ENCODE measurements around the gene GABRD. TPM values are rescaled to one million over a fixed set of nuclear protein-coding genes. Genes with fewer than 3 reads are reported as not detected.

GABRD gene
- total RNA-seq, 1 donor from 2014 or later, result not detected

GRCh38 chr1:2079396-2080085, 60.4 kb downstream of the GABRD start:
- no peak overlapping the region for H2AFZ ChIP-seq (ENCODE audit: low read depth, low read length)
- no peak for TF ChIP-seq EZH2 (IDR thresholded peaks at IDR 0.05; ENCODE audit: insufficient read depth, low read length)
- TF ChIP-seq, protein P1, sequence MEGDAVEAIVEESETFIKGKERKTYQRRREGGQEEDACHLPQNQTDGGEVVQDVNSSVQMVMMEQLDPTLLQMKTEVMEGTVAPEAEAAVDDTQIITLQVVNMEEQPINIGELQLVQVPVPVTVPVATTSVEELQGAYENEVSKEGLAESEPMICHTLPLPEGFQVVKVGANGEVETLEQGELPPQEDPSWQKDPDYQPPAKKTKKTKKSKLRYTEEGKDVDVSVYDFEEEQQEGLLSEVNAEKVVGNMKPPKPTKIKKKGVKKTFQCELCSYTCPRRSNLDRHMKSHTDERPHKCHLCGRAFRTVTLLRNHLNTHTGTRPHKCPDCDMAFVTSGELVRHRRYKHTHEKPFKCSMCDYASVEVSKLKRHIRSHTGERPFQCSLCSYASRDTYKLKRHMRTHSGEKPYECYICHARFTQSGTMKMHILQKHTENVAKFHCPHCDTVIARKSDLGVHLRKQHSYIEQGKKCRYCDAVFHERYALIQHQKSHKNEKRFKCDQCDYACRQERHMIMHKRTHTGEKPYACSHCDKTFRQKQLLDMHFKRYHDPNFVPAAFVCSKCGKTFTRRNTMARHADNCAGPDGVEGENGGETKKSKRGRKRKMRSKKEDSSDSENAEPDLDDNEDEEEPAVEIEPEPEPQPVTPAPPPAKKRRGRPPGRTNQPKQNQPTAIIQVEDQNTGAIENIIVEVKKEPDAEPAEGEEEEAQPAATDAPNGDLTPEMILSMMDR (IDR thresholded peaks at IDR 0.05; ENCODE audit: insufficient read depth, low read depth, low read length), result no peak
- H3K4me3 ChIP-seq (ENCODE audit: insufficient read depth, low read depth, low read length), result no peak overlapping the region
- H3K27me3 ChIP-seq (ENCODE audit: insufficient read depth, low read length), result peaks cover under 1% of the 10 kb centered on the region
- H4K20me1 ChIP-seq (ENCODE audit: insufficient read depth, low read length), result no peaks in the 10 kb centered on the region
- H3K9ac ChIP-seq (ENCODE audit: low read length), result no peak overlapping the region
- Mint-ChIP-seq H3K27ac (ENCODE audit: unreplicated experiment) (no peak overlapping the region), H3K27me3 (ENCODE audit: low read depth, unreplicated experiment) (no peaks in the 10 kb centered on the region), H3K9me3 (ENCODE audit: unreplicated experiment) (peaks cover 13% of the 10 kb centered on the region), H3K4me3 (ENCODE audit: unreplicated experiment) (no peak overlapping the region), H3K4me1 (ENCODE audit: low read depth, unreplicated experiment) (no peaks in the 10 kb centered on the region), H3K36me3 (ENCODE audit: low read depth, unreplicated experiment) (peaks cover 46% of the 10 kb centered on the region)
- FAIRE-seq (no peak), DNase-seq (ENCODE audit: low read depth) (no peak)
- H3K27ac ChIP-seq (ENCODE audit: low read depth, low read length), result no peak overlapping the region
- no peaks in the 10 kb centered on the region for H3K36me3 ChIP-seq (ENCODE audit: insufficient read depth, low read length)
- no peaks in the 10 kb centered on the region for H3K4me1 ChIP-seq (ENCODE audit: insufficient read depth, low read length)
- H3K79me2 ChIP-seq (ENCODE audit: insufficient read depth, low read length), result no peaks in the 10 kb centered on the region
- no peak overlapping the region for H3K4me2 ChIP-seq (ENCODE audit: low read length)
- H3K9me3 ChIP-seq (ENCODE audit: insufficient read depth, low read depth, low read length), result peaks cover 17% of the 10 kb centered on the region

DNA sequence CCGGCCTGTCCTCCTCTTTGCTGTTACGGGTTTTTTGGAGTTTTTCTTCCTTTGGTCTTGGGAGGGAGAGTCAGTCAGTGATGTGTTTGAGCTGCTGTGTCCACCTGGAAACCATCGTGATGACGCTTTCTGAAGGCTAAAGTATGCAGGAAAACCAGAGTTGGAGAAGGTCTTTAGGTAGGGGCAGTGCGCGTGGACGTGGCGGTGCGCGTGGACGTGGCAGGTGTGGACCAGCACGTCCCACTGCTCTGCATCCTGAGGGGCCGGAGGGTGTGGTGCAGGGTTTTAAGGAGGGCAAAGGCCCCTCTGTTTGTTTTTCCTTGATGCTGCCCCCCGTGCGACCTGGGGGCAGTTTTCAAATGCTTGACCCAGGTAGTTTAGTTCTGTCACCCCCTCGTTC, 61.0 kb downstream of the GABRD start:
- no peak overlapping the region for H3K9ac ChIP-seq (ENCODE audit: low read length)
- Mint-ChIP-seq H3K9me3 (ENCODE audit: unreplicated experiment) (peaks cover 13% of the 10 kb centered on the region), H3K4me3 (ENCODE audit: unreplicated experiment) (no peak overlapping the region), H3K27me3 (ENCODE audit: low read depth, unreplicated experiment) (no peaks in the 10 kb centered on the region), H3K4me1 (ENCODE audit: low read depth, unreplicated experiment) (no peaks in the 10 kb centered on the region), H3K36me3 (ENCODE audit: low read depth, unreplicated experiment) (peaks cover 45% of the 10 kb centered on the region), H3K27ac (ENCODE audit: unreplicated experiment) (no peak overlapping the region)
- H4K20me1 ChIP-seq (ENCODE audit: insufficient read depth, low read length), result no peaks in the 10 kb centered on the region
- no peak overlapping the region for H3K4me2 ChIP-seq (ENCODE audit: low read length)
- FAIRE-seq (no peak), DNase-seq (ENCODE audit: low read depth) (no peak)
- no peak overlapping the region for H3K4me3 ChIP-seq (ENCODE audit: insufficient read depth, low read depth, low read length)
- no peaks in the 10 kb centered on the region for H3K79me2 ChIP-seq (ENCODE audit: insufficient read depth, low read length)
- H3K4me1 ChIP-seq (ENCODE audit: insufficient read depth, low read length), result no peaks in the 10 kb centered on the region
- H3K9me3 ChIP-seq (ENCODE audit: insufficient read depth, low read depth, low read length), result peaks cover 17% of the 10 kb centered on the region
- H3K27ac ChIP-seq (ENCODE audit: low read depth, low read length), result no peak overlapping the region
- TF ChIP-seq, protein P1 (IDR thresholded peaks at IDR 0.05; ENCODE audit: insufficient read depth, low read depth, low read length), result no peak
- TF ChIP-seq EZH2 (IDR thresholded peaks at IDR 0.05; ENCODE audit: insufficient read depth, low read length), result no peak
- H2AFZ ChIP-seq (ENCODE audit: low read depth, low read length), result no peak overlapping the region
- H3K27me3 ChIP-seq (ENCODE audit: insufficient read depth, low read length), result no peaks in the 10 kb centered on the region
- no peaks in the 10 kb centered on the region for H3K36me3 ChIP-seq (ENCODE audit: insufficient read depth, low read length)

Other genes starting within 250 kb of the GABRD start
- 83.7 and 87.6 TPM in 2 replicates for gene NADK, start 240.9 kb upstream of the GABRD start, total RNA-seq
- 583 and 602 TPM in 2 replicates for gene GNB1, start 128.3 kb upstream of the GABRD start, total RNA-seq
- 0.91 and 1.4 TPM in 2 replicates for gene CALML6, start 104.1 kb upstream of the GABRD start, total RNA-seq
- 0.84 and 1.4 TPM in 2 replicates for gene TMEM52, start 100.1 kb upstream of the GABRD start, total RNA-seq
- not detected in 2 replicates for gene CFAP74, start 15.6 kb upstream of the GABRD start, total RNA-seq
- 28.6 and 32.6 TPM in 2 replicates for gene PRKCZ, start 31.1 kb downstream of the GABRD start, total RNA-seq
- gene FAAP20, start 175.4 kb downstream of the GABRD start, total RNA-seq, result 114 and 124 TPM in 2 replicates
- gene SKI, start 209.0 kb downstream of the GABRD start, total RNA-seq, result 63.4 and 66.2 TPM in 2 replicates